Liver (tissue), 9 donors: ENCODE data around the gene TMEM63B. TPM values are rescaled to one million over a fixed set of nuclear protein-coding genes. Genes with fewer than 3 reads are reported as not detected.
A peak's percentile ranks its signal among the peaks of the same experiment; 100 is the strongest.

Experiments
- DNase-seq: peaks from one replicate; pipeline ENCODE4 v3.0.0-alpha.2; 2017; ENCODE audit warnings: low spot score
- H3K27ac ChIP-seq, 2 donors: one replicate each; pipeline ENCODE4 v1.7.0; 2013; ENCODE audit warnings: inconsistent platforms in 2 of 2, low read length in 2 of 2, control low read depth in 1 of 2, low read depth in 1 of 2, mild to moderate bottlenecking in 1 of 2
- H3K27me3 ChIP-seq, 4 donors: one replicate each; pipeline versions ENCODE4 v1.6.1 to v1.7.0; 2013; ENCODE audit warnings: low read length in 3 of 4, inconsistent platforms in 1 of 4, mild to moderate bottlenecking in 1 of 4, moderate library complexity in 1 of 4; ENCODE audit not compliant: control insufficient read depth in 4 of 4, insufficient read depth in 4 of 4
- H3K36me3 ChIP-seq, 4 donors: one replicate each; pipeline versions ENCODE4 v1.6.1 to v1.7.0; 2013; ENCODE audit warnings: low read length in 3 of 4, mild to moderate bottlenecking in 3 of 4, low read depth in 1 of 4, moderate library complexity in 1 of 4; ENCODE audit not compliant: control insufficient read depth in 4 of 4, insufficient read depth in 3 of 4
- H3K4me1 ChIP-seq, 4 donors: one replicate each; pipeline versions ENCODE4 v1.6.1 to v1.7.0; 2013; ENCODE audit warnings: low read length in 3 of 4, mild to moderate bottlenecking in 3 of 4, moderate library complexity in 1 of 4; ENCODE audit not compliant: control insufficient read depth in 4 of 4, insufficient read depth in 4 of 4
- H3K4me3 ChIP-seq, 3 donors: one replicate each; pipeline versions ENCODE4 v1.6.1 to v1.7.0; 2013; ENCODE audit warnings: low read length in 3 of 3, control low read depth in 1 of 3, low read depth in 1 of 3, mild to moderate bottlenecking in 1 of 3
- H3K9ac ChIP-seq, 2 donors: one replicate each; pipeline ENCODE4 v1.7.0; 2013; ENCODE audit warnings: low read length in 2 of 2, mild to moderate bottlenecking in 2 of 2, moderate library complexity in 2 of 2, control low read depth in 1 of 2, low read depth in 1 of 2
- H3K9me3 ChIP-seq, 4 donors: one replicate each; pipeline versions ENCODE4 v1.6.1 to v1.7.0; 2013; ENCODE audit warnings: low read length in 3 of 4; ENCODE audit not compliant: control insufficient read depth in 4 of 4
- FOXA1 ChIP-seq: IDR thresholded peaks from 2 replicates; pipeline ENCODE4 v1.6.1; 2016; ENCODE audit warnings: antibody characterized with exemption
- GABPA ChIP-seq, 2 donors: IDR thresholded peaks in 1 of 2; conservative IDR thresholded peaks in 1 of 2; 2 replicates each; pipeline ENCODE4 v1.6.1; 2016; ENCODE audit warnings: antibody characterized with exemption in 2 of 2, mild to moderate bottlenecking in 1 of 2, moderate library complexity in 1 of 2
- HNF4A ChIP-seq, 2 donors: conservative IDR thresholded peaks; 2 replicates each; pipeline ENCODE4 v1.6.1; 2016; ENCODE audit warnings: antibody characterized with exemption in 2 of 2, mild to moderate bottlenecking in 2 of 2
- HNF4G ChIP-seq: IDR thresholded peaks from 2 replicates; pipeline ENCODE4 v1.6.1; 2016; ENCODE audit warnings: antibody characterized with exemption
- JUND ChIP-seq, 2 donors: IDR thresholded peaks; 2 replicates each; pipeline ENCODE4 v1.6.1; 2016; ENCODE audit warnings: antibody characterized with exemption in 2 of 2
- RAD21 ChIP-seq, 2 donors: IDR thresholded peaks; 2 replicates each; pipeline ENCODE4 v1.6.1; 2016; ENCODE audit warnings: antibody characterized with exemption in 2 of 2, mild to moderate bottlenecking in 2 of 2
- REST ChIP-seq: IDR thresholded peaks from 2 replicates; pipeline ENCODE4 v1.6.1; 2016; ENCODE audit warnings: antibody characterized with exemption, mild to moderate bottlenecking
- RXRA ChIP-seq, 2 donors: IDR thresholded peaks; 2 replicates each; pipeline ENCODE4 v1.6.1; 2017 to 2018; ENCODE audit warnings: antibody characterized with exemption in 2 of 2, mild to moderate bottlenecking in 1 of 2
- SP1 ChIP-seq: IDR thresholded peaks from 2 replicates; pipeline ENCODE4 v1.6.1; 2018; ENCODE audit warnings: antibody characterized with exemption, mild to moderate bottlenecking
- TAF1 ChIP-seq: conservative IDR thresholded peaks from 2 replicates; pipeline ENCODE4 v1.6.1; 2016; ENCODE audit warnings: antibody characterized with exemption, mild to moderate bottlenecking
- YY1 ChIP-seq: IDR thresholded peaks from 2 replicates; pipeline ENCODE4 v1.6.1; 2016; ENCODE audit warnings: antibody characterized with exemption, mild to moderate bottlenecking
- WGBS: extraction: QIAGEN DNeasy Blood & Tissue Kit; methylation state at CpG from one replicate; pipeline ENCODE4 v1.1.7; 2013; 5-methylcytosine and 5-hydroxymethylcytosine counted together
- polyA plus RNA-seq, 2 donors: library from polyadenylated mRNA; stranded (reverse) in 1 of 2; unstranded in 1 of 2; fragments of 200-250 nt in 1 of 2; fragments of >200 nt in 1 of 2; fragmentation: Nextera tagmentation in 1 of 2; extraction: Ambion mirVana in 1 of 2; gene quantifications; one replicate each; pipeline versions ENCODE4 v1.2.1 to v1.2.3, GENCODE V29; 2013 to 2015
- total RNA-seq, 2 donors: library from RNA; depleted of rRNA; stranded (reverse); fragments of >200 nt; gene quantifications; one replicate each; pipeline ENCODE4 v1.2.3, GENCODE V29; 2014
- TF ChIP-seq, protein P1 (sequence below): fragments of 150-350 bp; IDR thresholded peaks from 2 replicates; pipeline ENCODE4 v1.5.1; 2017; ENCODE audit warnings: improper control_type of control experiment, low read depth, low read length; ENCODE audit not compliant: missing input control
- TF ChIP-seq, protein P2 (sequence below): IDR thresholded peaks from 2 replicates; pipeline ENCODE4 v1.6.1; 2016; ENCODE audit warnings: antibody characterized with exemption
- donor health status: healthy.
- donor health status: healthy.
- donor health status: healthy.
- donor health status: healthy.
- donor health status: healthy.

The TMEM63B gene
- total and polyA plus RNA-seq, 4 donors, result 9.6 to 64.9 (median 37.6) TPM

GRCh38 chr6:44096612-44097011 is 30.7 kb upstream of the TMEM63B start:
- no peaks in the 10 kb centered on the region for H3K9me3 ChIP-seq
- no peak overlapping the region for H3K9ac ChIP-seq
- TF ChIP-seq RAD21 (IDR thresholded peaks at IDR 0.05) (peak; percentile 92 to 95), RXRA (IDR thresholded peaks at IDR 0.05) (peak; percentile 75 to 85), HNF4A (conservative IDR thresholded peaks at IDR 0.05) (peak in 1 of 2 donors; percentile 33), TAF1 (no peak), GABPA (IDR thresholded peaks at IDR 0.05 in 1 of 2, conservative IDR thresholded peaks at IDR 0.05 in 1 of 2) (no peak)
- TF ChIP-seq, protein P1, sequence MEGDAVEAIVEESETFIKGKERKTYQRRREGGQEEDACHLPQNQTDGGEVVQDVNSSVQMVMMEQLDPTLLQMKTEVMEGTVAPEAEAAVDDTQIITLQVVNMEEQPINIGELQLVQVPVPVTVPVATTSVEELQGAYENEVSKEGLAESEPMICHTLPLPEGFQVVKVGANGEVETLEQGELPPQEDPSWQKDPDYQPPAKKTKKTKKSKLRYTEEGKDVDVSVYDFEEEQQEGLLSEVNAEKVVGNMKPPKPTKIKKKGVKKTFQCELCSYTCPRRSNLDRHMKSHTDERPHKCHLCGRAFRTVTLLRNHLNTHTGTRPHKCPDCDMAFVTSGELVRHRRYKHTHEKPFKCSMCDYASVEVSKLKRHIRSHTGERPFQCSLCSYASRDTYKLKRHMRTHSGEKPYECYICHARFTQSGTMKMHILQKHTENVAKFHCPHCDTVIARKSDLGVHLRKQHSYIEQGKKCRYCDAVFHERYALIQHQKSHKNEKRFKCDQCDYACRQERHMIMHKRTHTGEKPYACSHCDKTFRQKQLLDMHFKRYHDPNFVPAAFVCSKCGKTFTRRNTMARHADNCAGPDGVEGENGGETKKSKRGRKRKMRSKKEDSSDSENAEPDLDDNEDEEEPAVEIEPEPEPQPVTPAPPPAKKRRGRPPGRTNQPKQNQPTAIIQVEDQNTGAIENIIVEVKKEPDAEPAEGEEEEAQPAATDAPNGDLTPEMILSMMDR, result peak; percentile 95
- DNase-seq, result peak; percentile 79
- no peak overlapping the region for H3K4me3 ChIP-seq
- H3K36me3 ChIP-seq, result no peaks in the 10 kb centered on the region
- H3K27ac ChIP-seq, result no peak overlapping the region
- H3K4me1 ChIP-seq, result peaks cover 6 to 40% (median 27%) of the 10 kb centered on the region in 4 donors
- H3K27me3 ChIP-seq, result no peaks in the 10 kb centered on the region
- WGBS, result 31% methylated on average over 3 of the region's 3 CpGs

GRCh38 chr6:44097782-44098317 is 29.5 kb upstream of the TMEM63B start:
- Histone ChIP-seq H3K27ac (no peak overlapping the region), H3K4me1 (peaks cover 6 to 40% (median 25%) of the 10 kb centered on the region in 4 donors), H3K9me3 (no peaks in the 10 kb centered on the region), H3K36me3 (no peaks in the 10 kb centered on the region), H3K27me3 (no peaks in the 10 kb centered on the region), H3K4me3 (no peak overlapping the region), H3K9ac (no peak overlapping the region)
- no peak for TF ChIP-seq HNF4G
- no peak for TF ChIP-seq FOXA1
- no peak for TF ChIP-seq RXRA (IDR thresholded peaks at IDR 0.05)
- TF ChIP-seq, protein P1, result no peak
- no peak for TF ChIP-seq HNF4A (conservative IDR thresholded peaks at IDR 0.05)
- no peak for TF ChIP-seq JUND (IDR thresholded peaks at IDR 0.05)
- no peak for TF ChIP-seq YY1
- TF ChIP-seq GABPA (IDR thresholded peaks at IDR 0.05 in 1 of 2, conservative IDR thresholded peaks at IDR 0.05 in 1 of 2), result no peak
- TF ChIP-seq RAD21 (IDR thresholded peaks at IDR 0.05), result no peak
- TF ChIP-seq TAF1, result no peak
- no peak for TF ChIP-seq SP1
- TF ChIP-seq, protein P2, sequence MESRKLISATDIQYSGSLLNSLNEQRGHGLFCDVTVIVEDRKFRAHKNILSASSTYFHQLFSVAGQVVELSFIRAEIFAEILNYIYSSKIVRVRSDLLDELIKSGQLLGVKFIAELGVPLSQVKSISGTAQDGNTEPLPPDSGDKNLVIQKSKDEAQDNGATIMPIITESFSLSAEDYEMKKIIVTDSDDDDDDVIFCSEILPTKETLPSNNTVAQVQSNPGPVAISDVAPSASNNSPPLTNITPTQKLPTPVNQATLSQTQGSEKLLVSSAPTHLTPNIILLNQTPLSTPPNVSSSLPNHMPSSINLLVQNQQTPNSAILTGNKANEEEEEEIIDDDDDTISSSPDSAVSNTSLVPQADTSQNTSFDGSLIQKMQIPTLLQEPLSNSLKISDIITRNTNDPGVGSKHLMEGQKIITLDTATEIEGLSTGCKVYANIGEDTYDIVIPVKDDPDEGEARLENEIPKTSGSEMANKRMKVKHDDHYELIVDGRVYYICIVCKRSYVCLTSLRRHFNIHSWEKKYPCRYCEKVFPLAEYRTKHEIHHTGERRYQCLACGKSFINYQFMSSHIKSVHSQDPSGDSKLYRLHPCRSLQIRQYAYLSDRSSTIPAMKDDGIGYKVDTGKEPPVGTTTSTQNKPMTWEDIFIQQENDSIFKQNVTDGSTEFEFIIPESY, result no peak
- no peak for TF ChIP-seq REST
- DNase-seq, result no peak
- WGBS, result 44% methylated on average over 2 of the region's 2 CpGs
